ENCODE measurements around the gene CCDC73.
A peak's percentile ranks its signal among the peaks of the same experiment; 100 is the strongest.

The CCDC73 gene

DNA sequence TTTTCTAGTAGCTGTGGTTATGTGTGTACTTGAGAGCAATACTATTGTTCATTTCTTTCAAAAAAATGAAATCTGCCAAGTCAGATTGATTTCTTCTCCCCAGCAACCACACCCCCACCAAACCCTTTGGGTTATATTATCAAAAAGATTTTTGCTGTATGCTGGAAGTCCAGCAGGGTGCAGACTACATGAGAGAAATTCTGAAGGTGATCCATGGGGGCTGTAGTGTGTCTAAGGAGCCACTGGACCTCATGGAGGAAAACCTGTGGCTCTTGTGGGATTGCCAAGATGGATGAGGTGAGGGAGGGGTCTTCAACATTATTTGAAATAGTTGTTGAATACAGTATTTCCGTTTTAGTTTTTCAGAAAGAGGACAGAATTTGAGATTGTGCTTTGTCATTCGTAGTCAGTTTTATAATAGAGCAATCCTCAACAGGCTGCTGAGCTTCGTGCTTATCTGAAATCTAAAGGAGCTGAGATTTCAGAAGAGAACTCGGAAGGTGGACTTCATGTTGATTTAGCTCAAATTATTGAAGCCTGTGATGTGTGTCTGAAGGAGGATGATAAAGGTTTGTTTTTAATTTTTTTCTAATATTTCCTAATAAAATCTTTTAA, 207.8 kb downstream of the CCDC73 start:
- no peak for DNase-seq (ENCODE audit: low spot score)

DNA sequence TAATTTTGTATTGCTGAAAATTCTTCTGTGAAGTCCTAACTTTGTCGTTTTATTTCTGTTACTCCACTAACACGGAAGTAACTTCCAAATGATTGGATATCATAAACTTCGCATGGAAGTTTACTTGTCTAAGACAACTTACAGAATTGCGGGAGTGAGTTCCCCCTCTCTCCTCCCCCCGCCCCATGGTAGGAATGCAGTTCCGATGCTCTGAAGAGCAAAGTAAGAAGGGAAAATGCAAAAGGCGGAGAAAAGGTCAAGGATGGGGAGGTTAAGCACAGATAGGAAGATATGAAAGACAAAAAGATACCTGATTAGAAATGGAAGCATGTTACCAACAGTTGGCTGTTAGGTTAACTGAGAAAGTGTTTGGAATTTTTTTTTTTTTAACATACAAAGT, 209.5 kb downstream of the CCDC73 start:
- no peak for DNase-seq (ENCODE audit: low spot score)

DNA sequence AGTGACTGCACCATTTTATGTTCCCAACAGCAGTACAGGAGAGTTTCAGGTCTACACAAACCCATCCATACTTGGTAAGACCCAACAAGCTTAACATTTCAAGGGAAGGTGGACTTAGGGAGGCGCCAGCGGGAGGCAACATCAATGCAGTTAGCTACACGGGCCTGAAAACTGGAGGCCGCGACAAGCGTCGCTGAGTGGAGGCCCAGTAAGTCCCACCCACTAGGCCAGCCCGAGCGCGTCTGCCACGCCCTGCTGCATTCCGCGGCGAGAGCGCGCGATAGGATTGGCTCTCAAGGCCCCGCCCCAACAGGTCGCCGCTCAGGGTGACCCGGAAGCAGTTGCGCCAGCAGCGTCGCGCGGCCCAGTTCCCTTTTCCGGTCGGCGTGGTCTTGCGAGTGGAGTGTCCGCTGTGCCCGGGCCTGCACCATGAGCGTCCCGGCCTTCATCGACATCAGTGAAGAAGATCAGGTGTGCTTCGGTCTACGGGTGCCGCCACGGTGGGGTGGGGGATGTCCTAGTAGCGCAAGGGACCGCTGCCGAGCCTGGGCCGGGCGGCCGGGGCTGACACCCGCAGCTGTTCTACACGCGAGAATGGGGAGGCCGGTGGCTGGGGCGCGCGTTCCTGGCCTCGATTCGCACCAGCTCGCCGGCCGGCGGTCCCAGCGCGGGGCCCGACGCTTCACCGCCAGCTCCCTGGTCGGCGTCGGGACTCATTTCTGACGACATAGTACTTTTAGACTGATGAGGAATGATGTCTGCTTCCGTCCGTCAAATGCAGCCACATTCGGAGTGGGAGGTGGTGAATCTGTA, 210.8 kb downstream of the CCDC73 start, which contains the start of gene EIF3M:
TSS of gene EIF3M (plus strand) at position 373 of the 813 bp plus-strand sequence. CDS start at position 430, 57 bp downstream.
- DNase-seq (ENCODE audit: low spot score), result peak; percentile 97

DNA sequence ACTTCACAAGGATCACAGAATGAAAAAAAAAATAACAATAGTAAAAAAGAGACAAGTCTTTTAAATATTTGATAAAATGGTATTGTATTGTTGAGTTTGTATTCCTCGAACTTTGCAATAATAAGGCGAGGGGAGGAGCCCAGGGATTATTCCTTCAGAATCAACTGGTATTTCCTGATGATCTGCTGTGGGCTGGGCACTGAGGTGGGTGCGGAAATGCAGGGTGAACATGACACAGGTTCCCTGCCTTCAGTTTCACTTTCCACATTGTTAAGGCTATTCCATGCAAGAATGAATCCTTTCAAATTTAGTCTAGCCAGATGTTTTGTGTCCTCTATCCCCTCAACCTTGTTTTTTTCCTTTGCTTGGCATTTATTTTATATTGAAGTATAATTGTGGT, 212.9 kb downstream of the CCDC73 start:
- no peak for DNase-seq (ENCODE audit: low spot score)

GRCh38 chr11:32580967-32581366, 213.5 kb downstream of the CCDC73 start:
- no peak for DNase-seq (ENCODE audit: low spot score)

DNA sequence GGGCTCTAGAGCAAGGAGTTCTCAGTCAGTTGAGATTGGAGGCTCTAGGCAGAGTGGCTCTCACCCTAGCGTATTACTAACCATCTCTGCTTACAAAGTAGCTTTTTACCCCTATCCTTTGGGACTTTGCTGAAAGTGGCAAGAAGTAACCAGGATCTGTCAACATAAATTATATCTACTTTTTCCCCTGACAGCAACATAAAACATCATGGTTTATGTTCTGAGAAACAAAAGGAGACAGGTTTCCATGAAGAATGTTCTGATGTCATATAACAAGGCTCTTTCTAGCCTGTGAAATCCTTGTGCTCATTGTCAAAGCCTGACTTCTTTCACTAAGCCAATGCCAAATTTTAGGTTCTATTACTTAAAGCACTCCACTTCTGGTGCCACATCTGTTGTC, 218.0 kb downstream of the CCDC73 start:
- DNase-seq (ENCODE audit: low spot score), result no peak

DNA sequence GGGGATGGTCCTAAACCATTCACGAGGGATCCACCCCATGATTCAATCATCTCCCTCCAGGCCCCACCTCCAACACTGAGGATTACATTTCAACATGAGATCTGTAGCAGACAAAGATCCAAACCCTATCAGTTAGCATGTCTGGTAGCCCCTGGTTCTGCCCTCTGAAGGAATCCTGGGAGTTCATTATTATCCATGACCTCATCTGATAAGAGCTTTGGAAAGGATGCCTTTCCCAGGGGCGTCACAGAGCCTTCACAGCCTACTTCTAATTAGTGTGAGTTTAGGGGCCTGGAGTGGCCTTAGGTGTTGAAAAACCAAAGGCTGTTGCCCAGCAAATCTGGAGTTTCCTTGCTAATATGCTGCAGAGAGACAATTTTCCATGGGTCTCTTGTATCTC, 219.4 kb downstream of the CCDC73 start:
- no peak for DNase-seq (ENCODE audit: low spot score)

DNA sequence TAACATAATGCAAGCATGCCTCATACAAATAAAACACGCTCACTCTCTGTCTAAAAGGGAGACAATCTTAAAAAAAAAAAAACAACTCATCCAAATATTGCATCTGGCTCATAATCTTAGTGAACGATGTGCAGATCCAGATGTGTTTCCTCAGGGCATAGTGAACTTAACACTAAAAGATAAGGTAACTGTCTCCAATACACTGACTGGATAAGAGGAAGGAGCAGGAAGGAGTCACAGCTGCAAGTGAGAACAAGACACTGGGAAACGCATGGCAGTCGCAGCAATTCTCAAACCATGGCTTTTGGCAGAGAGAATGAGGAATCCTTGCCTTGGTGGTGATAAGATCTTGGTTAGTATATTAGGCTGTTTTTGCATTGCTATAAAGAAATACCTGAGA, 220.0 kb downstream of the CCDC73 start:
- no peak for DNase-seq (ENCODE audit: low spot score)

- DNase-seq (ENCODE audit: low spot score), result no peak
Observed at GRCh38 chr11:32573228-32573627, 221.2 kb downstream of the CCDC73 start.

DNA sequence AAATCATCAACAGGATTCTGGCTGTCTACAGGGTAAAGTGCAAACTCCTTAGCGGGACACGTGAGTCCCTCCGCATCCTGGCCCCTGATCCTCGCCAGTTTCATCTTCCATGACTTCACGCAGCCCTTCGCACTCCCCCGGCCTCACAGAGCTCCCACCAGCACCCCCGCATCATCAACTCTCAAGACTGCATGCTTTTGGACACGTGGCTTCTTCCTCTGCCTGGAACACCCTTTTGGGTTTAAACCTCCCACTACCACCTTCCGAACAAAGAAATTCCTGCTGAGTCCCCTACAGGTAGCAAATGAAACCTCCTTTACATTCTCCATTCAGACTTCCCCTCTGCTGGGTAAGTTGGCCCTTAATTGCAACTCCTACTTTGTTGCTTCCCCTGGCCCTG, 223.4 kb downstream of the CCDC73 start:
- DNase-seq (ENCODE audit: low spot score), result no peak

DNA sequence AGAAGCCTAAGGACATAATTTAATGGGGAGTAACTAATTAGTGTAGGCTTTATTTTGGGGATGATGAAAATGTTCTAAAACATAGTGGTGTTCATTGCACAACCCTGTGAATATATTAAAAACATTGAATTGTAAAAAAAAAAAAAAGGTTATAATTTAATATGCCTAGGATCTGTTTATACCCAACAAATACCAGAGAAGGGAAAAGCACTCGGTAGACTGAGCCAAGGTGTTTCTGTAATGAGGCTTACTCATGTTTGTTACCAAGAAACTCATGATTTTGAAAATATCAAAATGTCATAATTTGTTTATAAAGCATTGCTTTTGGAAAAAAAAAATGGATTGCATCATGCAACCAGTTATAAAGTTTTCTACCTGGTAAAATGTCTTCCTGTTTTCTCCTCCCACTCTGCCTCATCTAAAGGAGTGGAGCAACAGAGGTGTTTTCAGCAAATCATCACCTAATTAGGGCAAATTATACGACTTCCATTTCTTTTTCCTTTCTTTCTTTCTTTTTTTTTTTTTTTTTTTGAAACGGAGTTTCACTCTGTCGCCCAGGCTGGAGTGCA, 225.1 kb downstream of the CCDC73 start:
- DNase-seq (ENCODE audit: low spot score), result no peak

DNA sequence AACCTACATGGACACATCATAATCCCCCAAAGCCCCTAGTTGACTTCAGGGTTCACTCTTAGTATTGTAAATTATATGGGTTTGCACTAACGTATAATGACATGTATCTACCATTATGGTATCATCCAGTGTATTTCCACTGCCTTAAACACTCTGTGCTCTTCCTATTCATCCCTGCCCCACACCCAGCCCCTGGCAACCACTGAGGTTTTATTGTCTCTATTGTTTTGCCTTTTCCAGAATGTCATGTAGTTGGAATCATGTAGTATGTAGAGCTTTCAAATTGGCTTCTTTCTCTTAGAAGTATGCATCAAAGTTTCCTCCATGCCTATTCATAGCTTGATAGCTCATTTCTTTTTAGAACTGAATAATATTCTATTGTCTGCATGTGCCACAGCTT, 227.3 kb downstream of the CCDC73 start:
- DNase-seq (ENCODE audit: low spot score), result no peak

- no peak for DNase-seq (ENCODE audit: low spot score)
Observed at GRCh38 chr11:32566517-32566916, 227.9 kb downstream of the CCDC73 start.

GRCh38 chr11:32563600-32563959, 230.9 kb downstream of the CCDC73 start:
- no peak for DNase-seq (ENCODE audit: low spot score)

DNA sequence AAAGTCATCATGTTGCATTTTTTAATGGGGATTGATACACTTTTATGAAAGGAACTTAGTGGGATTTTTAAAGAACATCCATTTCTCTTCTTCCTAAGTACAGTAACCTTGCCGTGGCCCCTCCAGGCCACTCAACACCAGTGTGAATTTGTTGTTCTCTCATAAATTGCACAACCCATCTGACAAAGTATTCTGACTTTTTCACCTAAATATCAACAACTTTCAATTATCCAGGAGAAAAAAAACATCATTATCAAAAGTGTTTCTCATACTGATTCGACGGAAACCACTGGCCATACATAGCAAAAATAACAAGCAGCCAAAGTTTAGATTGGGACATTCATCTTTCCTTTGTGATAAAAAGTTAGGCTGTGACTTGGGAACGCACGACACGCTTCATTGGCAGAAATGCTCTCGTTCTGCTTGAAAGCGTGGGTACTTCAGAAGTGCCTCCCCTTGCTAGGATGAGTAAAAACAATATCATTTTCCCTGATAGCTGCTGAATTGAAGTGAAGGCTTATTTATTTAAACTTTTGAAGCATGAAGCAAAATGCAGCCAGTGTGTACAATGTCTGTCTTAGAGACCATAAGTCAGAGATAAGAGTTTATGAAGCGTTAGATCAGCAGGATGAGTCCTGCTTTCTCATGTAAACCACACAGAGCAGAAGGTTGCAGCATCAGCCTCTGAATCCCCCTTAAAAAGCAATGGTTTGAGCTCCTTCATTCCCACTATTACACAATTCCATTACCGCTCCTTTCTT, 231.4 kb downstream of the CCDC73 start:
- no peak for DNase-seq (ENCODE audit: low spot score)

- no peak for DNase-seq (ENCODE audit: low spot score)
Observed at GRCh38 chr11:32561835-32562234, 232.6 kb downstream of the CCDC73 start.

DNA sequence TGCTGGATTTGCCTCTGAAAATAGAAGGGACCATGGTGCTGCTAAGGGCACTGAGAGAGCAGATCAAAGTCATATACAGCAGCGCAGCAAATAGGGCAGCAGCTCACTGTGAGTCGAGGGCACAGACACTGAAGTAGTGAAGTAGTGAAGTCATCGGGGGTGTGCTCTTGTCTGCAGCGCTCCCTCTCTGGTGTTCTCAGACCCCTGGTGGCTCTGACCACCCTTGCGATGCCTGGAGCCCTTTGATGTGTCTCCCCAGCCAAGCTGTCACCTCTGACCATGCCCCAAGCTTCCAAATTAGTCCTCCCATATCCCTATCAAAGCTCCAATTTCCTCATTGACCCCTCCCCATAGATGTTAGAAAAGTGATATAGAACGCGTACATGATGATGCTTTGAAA, 238.6 kb downstream of the CCDC73 start:
- no peak for DNase-seq (ENCODE audit: low spot score)

- no peak for DNase-seq (ENCODE audit: low spot score)
Observed at GRCh38 chr11:32555091-32555490, 239.4 kb downstream of the CCDC73 start.

Measured in ecto neural progenitor cell (in vitro differentiated cells).